Measurements from ENCODE around the gene PGF.

The PGF gene

GRCh38 chr14:74919421-74920165 is 35.8 kb downstream of the PGF start:
- no peak for DNase-seq (ENCODE audit: low read depth in 2 of 2)

GRCh38 chr14:74918380-74918779 is 37.0 kb downstream of the PGF start:
- DNase-seq (ENCODE audit: low read depth in 2 of 2): no peak

DNA sequence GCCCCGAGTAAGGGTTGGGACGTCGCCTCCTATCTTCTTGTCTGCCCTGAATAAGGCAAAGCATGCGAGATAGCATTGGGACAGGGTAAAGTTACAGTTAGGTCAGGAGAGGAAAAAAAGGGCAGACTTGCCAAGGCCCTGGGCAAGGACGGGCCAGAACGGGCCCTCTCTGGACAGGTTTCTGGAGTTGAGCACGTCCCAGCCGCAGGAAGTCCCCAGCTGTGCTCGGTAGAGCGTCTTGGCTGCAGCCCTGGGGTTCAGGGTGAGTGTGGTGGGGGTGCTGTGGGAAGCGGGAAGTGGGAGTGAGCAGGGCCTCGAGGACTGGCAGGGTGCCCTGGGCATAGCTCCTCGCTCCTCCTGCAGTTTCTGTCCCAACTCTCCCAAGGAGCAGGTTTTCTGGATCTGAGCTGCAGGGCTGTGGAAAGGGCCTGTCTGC is 37.7 kb downstream of the PGF start:
- DNase-seq (ENCODE audit: low read depth in 2 of 2): no peak

GRCh38 chr14:74917178-74917543 is 38.2 kb downstream of the PGF start:
- no peak for DNase-seq (ENCODE audit: low read depth in 2 of 2)

GRCh38 chr14:74915826-74916225 is 39.6 kb downstream of the PGF start:
- no peak for DNase-seq (ENCODE audit: low read depth in 2 of 2)

GRCh38 chr14:74915426-74915825 is 40.0 kb downstream of the PGF start:
- DNase-seq (ENCODE audit: low read depth in 2 of 2): no peak

GRCh38 chr14:74913986-74914573 is 41.3 kb downstream of the PGF start:
- DNase-seq (ENCODE audit: low read depth in 2 of 2): no peak

- no peak for DNase-seq (ENCODE audit: low read depth in 2 of 2)
Measured at GRCh38 chr14:74913393-74913910, 41.9 kb downstream of the PGF start.

DNA sequence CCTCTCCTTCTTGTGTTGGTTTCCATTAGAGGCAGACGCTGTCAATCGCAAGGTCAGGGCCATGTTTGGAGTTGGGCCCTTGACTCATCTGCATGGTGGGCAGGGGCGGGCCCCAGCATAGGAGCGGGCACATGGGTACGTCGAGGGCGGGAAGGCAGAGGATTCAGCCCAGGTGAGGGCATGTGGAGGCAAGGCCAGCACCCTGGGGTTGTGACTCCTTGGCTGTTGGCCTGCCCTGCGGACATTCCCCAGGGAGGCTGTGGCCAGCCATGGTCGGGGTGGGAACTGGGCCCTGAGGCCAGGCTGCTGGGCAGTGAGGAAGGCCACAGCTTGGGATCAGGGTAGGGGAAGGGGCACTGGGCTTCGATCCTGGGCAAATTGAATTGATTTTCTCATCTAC is 42.6 kb downstream of the PGF start:
- no peak for DNase-seq (ENCODE audit: low read depth in 2 of 2)

GRCh38 chr14:74912111-74912510 is 43.3 kb downstream of the PGF start:
- no peak for DNase-seq (ENCODE audit: low read depth in 2 of 2)

- no peak for DNase-seq (ENCODE audit: low read depth in 2 of 2)
Measured at GRCh38 chr14:74911704-74912103, 43.7 kb downstream of the PGF start.

DNA sequence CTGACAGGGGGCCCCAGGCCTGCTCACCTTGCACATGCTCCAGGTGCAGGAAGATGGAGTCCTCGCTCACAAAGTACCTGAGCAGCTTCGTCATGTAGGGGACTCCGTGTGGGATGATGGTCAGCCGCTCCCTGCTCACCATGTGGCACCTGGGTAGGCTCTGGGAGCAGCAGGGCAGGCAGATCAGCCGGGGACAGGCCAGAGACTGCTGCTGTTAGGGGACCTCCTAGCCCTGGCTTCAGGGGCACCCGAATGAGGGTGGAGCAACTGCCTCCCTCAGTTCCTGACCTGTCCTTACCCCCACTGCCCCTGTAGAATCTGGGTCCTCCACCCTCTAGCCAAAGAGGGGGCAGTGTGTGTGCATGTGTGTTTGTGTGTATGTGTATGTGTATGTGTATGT is 44.2 kb downstream of the PGF start:
- no peak for DNase-seq (ENCODE audit: low read depth in 2 of 2)

DNA sequence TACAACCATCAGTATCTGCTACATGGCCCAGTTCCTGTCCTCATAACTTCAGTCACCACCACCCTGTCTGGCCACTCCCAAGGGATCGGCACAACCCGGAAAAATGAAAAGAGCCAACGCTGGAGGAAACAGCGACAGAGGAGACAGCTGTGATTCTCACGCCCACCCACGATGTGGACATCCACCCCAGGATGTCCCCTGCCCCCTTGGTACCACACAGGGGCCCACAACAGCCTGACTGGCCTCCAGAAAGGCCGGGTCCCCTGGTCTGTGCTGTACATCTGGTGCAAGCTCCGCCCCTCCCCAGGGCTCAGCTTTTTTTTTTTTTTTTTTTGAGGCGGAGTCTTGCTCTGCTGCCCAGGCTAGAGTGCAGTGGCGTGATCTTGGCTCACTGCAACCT is 44.8 kb downstream of the PGF start:
- DNase-seq (ENCODE audit: low read depth in 2 of 2): no peak

DNA sequence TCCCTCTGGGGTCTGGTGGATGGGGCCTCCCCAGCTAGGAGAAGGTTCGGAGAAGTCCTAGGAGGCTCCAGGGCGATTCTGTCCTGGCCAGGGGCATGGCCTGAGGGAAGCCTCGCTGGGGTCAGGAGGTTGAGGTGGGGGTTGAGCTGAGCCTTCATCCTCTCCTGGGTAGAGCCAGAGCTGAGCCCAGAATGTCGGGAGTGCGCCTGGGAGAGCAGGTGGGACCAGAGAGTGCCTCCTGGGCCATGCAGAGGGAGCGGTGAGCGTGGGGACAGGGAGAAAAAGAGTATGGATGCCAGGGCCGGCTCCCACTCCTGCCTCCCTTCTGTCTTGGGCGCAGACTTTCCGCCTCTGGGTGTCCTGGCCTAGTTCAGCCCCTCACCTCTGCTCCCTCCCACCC is 45.5 kb downstream of the PGF start:
- no peak for DNase-seq (ENCODE audit: low read depth in 2 of 2)

GRCh38 chr14:74909501-74909900 is 45.9 kb downstream of the PGF start:
- no peak for DNase-seq (ENCODE audit: low read depth in 2 of 2)

DNA sequence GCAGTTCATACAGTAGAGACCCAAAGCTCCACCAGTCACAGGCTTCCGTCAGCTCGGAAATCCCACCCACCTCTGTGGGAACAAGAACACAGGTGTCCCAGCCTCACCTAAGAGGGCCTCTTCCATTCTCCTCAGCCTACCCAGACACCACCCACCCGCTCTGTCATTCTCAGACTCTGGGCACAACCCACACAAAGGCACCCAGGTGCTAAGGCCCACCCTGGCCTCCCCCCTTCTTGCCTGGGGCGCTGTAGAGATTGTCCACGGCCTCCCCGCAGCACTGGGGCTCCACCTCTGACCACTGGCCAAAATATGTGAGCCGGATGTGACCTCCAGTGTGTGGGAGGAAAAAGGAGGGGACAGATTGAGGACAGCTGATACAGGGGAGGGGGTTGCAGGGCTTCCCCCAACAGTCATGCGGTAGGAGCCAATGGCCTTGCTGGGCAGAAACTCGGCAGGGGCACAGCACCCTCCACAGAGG is 46.5 kb downstream of the PGF start:
- no peak for DNase-seq (ENCODE audit: low read depth in 2 of 2)

DNA sequence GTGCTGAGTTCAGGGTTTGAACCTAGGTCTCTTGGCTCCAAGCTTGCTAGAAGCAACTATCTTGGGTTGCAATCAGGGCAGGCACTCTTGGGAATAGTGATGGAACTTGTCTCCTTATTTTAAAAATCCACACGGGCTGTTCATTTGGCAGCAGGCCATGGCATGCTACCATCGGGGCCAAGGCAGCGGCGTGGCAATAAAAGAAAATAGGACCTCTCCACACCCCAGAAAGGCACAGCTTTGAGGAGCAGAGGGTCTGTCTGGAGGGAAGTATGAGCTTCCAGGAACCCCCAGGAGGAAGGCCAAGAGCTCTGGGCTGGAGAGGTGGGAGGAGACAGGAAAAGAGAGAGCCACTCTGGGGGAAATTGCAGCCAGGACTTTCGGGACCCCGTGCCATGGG is 47.7 kb downstream of the PGF start:
- DNase-seq (ENCODE audit: low read depth in 2 of 2): no peak

GRCh38 chr14:74906925-74907521 is 48.4 kb downstream of the PGF start:
- DNase-seq (ENCODE audit: low read depth in 2 of 2): no peak

- peak; percentile 49 to 77 for DNase-seq (ENCODE audit: low read depth in 2 of 2)
Measured at GRCh38 chr14:74905595-74906142, 49.7 kb downstream of the PGF start.

DNA sequence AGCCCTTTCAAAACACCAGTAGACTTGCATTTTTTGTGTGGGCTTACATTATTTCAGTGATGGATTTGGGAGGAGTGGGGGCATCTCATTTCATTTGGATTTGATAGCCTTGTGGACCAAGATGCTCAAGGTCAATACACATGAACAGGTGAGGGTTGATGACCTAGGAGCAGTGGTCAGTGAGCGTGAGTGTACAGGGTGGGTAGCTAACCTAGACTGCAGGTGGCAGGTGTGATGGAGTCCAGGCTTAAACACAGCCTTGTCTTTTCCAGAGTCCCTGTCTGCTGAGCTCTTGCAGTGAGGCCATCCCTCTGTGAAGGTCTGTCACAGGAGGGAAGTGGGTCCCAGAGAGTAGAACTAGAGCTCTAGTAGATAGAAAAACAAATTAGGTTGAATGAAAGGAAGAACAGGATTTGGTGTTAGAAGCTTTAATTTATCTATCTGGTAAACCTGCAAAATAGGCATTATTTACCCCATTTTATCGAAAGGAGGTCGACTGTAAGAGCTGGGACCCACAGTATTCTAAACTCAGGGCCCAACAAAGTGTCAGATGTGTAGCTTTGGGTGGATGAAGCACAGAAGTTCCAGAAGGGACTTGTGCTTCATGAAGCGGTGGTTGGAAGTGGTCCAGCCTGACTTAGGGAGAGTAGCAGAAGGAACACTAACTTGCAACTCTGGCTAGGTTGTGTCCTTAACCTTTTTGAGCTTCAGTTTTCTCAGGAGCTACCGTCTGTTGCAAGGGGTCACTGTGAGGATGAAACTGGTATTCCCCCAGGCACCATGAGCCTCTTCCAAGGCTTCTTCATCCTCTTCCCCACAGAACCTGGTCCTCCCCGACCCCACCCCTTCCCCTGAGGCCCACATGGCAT is 50.5 kb downstream of the PGF start:
- no peak for DNase-seq (ENCODE audit: low read depth in 2 of 2)

GRCh38 chr14:74902941-74903705 is 52.3 kb downstream of the PGF start:
- no peak for DNase-seq (ENCODE audit: low read depth in 2 of 2)
